Dendritic cell treated with granulocyte-macrophage colony-stimulating factor and Interleukin-4, amounts not matched to agents 40 ng/mL and 50 ng/mL, for 4 days (primary cell): ENCODE results near the gene DSCAML1.
"Not testable (repeated sequence)": the region's sequence is repeated elsewhere in the genome, so short reads cannot be mapped to it uniquely, and the experiment has no call there.

Experiments
- H3K27ac Mint-ChIP-seq: one replicate; pipeline ENCODE4 v1.8.0; 2022; ENCODE audit warnings: mild to moderate bottlenecking, mixed read lengths
- H3K27me3 Mint-ChIP-seq: one replicate; pipeline ENCODE4 v1.8.0; 2022; ENCODE audit warnings: mild to moderate bottlenecking, mixed read lengths
- H3K36me3 Mint-ChIP-seq: one replicate; pipeline ENCODE4 v1.8.0; 2022; ENCODE audit warnings: low read depth, mixed read lengths
- H3K4me1 Mint-ChIP-seq: one replicate; pipeline ENCODE4 v1.8.0; 2022; ENCODE audit warnings: low read depth, mixed read lengths
- H3K4me3 Mint-ChIP-seq: one replicate; pipeline ENCODE4 v1.8.0; 2022; ENCODE audit warnings: mild to moderate bottlenecking, moderate library complexity, mixed read lengths
- H3K9me3 Mint-ChIP-seq: one replicate; pipeline ENCODE4 v1.8.0; 2022; ENCODE audit warnings: mixed read lengths
- intact Hi-C: fragments of 100-400 bp; cut with micrococcal nuclease; formaldehyde crosslinking; loops from one replicate; pipeline ENCODE4 v1.15.0; 2022

The DSCAML1 gene

GRCh38 chr11:117763465-117763864 is 33.6 kb downstream of the DSCAML1 start:
- H3K27ac Mint-ChIP-seq, H3K36me3 Mint-ChIP-seq, H3K9me3 Mint-ChIP-seq, H3K27me3 Mint-ChIP-seq, intact Hi-C loops, H3K4me1 Mint-ChIP-seq, H3K4me3 Mint-ChIP-seq: not testable (repeated sequence)

DNA sequence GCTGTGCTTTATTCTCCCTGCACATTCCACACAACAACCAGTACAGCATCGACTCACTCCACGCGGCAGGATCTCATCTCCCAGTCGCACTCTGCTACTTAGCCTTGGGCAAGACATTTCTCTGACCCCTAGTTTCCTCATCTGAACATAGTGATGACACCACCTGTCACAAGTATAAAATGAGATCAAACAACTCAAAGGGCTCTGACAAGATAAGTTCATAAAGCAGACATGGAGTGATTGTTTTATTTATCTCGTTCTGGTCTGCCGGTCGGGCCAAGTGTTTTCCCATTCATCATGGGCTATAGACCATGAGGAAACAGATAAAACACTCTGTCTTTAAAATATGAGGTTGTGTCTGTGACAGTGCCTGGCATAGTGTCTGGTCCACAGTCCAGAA is 35.0 kb downstream of the DSCAML1 start:
- intact Hi-C loops: no loop called here
- H3K27me3 Mint-ChIP-seq: peaks cover 10% of the 10 kb centered on the region
- no peak overlapping the region for H3K27ac Mint-ChIP-seq
- no peaks in the 10 kb centered on the region for H3K36me3 Mint-ChIP-seq
- no peak overlapping the region for H3K4me3 Mint-ChIP-seq
- no peaks in the 10 kb centered on the region for H3K4me1 Mint-ChIP-seq
- H3K9me3 Mint-ChIP-seq: no peaks in the 10 kb centered on the region

- H3K4me3 Mint-ChIP-seq: no peak overlapping the region
- intact Hi-C loops: no loop called here
- no peaks in the 10 kb centered on the region for H3K9me3 Mint-ChIP-seq
- peaks cover 24% of the 10 kb centered on the region for H3K27me3 Mint-ChIP-seq
- no peaks in the 10 kb centered on the region for H3K36me3 Mint-ChIP-seq
- no peak overlapping the region for H3K27ac Mint-ChIP-seq
- H3K4me1 Mint-ChIP-seq: no peaks in the 10 kb centered on the region
Observed at GRCh38 chr11:117759305-117759704, 37.7 kb downstream of the DSCAML1 start.

DNA sequence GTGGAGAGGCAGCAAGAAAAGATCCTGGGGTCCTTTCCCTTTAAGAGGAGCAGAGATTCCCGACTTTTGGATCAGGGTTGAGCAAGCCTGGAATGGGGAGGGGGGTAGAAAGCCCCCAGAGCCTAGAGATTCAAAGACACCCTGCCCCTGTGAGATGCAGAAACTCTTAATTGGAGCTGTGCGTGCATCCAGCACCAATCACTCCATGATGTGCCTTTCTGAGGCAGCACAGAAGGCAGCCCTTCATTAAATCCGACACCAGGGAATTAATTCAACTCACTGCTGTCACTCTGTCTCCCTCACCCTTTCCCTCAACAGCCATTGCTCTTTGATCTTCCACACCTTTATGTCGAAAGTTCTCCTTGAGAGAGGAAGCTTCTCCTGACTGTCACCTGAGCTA is 43.0 kb downstream of the DSCAML1 start:
- H3K36me3 Mint-ChIP-seq: no peaks in the 10 kb centered on the region
- no peak overlapping the region for H3K4me3 Mint-ChIP-seq
- H3K27me3 Mint-ChIP-seq: peaks cover 19% of the 10 kb centered on the region
- no peaks in the 10 kb centered on the region for H3K9me3 Mint-ChIP-seq
- no peaks in the 10 kb centered on the region for H3K4me1 Mint-ChIP-seq
- intact Hi-C loops: no loop called here
- no peak overlapping the region for H3K27ac Mint-ChIP-seq

- H3K27ac Mint-ChIP-seq: no peak overlapping the region
- H3K4me1 Mint-ChIP-seq: no peaks in the 10 kb centered on the region
- no peaks in the 10 kb centered on the region for H3K36me3 Mint-ChIP-seq
- intact Hi-C loops: no loop called here
- H3K4me3 Mint-ChIP-seq: no peak overlapping the region
- H3K27me3 Mint-ChIP-seq: peaks cover 18% of the 10 kb centered on the region
- H3K9me3 Mint-ChIP-seq: no peaks in the 10 kb centered on the region
Observed at GRCh38 chr11:117752721-117753237, 44.2 kb downstream of the DSCAML1 start.

DNA sequence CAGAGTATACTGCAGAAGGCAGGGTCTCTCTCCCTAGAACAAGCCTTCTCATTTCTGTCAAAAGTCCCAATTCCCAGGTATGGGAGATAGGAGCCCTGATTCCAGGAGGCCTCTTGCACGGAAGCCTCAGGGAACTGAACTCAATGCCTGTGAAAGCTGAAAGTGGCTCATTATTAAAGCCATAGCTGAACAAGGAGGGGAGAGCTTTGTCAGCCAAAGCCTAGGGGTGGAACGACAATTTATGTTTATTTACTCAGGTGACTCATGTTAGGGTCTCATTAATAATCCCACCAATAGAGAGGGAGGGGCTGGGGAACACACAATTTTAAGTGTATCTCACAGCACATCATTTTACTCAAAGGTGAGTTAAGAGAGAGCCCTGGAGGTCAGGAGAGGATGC is 44.9 kb downstream of the DSCAML1 start:
- H3K27ac Mint-ChIP-seq: no peak overlapping the region
- intact Hi-C loops: no loop called here
- H3K4me3 Mint-ChIP-seq: no peak overlapping the region
- no peaks in the 10 kb centered on the region for H3K9me3 Mint-ChIP-seq
- no peaks in the 10 kb centered on the region for H3K36me3 Mint-ChIP-seq
- H3K4me1 Mint-ChIP-seq: no peaks in the 10 kb centered on the region
- peaks cover 17% of the 10 kb centered on the region for H3K27me3 Mint-ChIP-seq

GRCh38 chr11:117750916-117751662 is 45.9 kb downstream of the DSCAML1 start:
- Mint-ChIP-seq H3K4me3 (no peak overlapping the region), H3K9me3 (no peaks in the 10 kb centered on the region), H3K36me3 (no peaks in the 10 kb centered on the region), H3K4me1 (no peaks in the 10 kb centered on the region), H3K27ac (no peak overlapping the region), H3K27me3 (peaks cover 10% of the 10 kb centered on the region)
- intact Hi-C loops: no loop called here

GRCh38 chr11:117750357-117750756 is 46.7 kb downstream of the DSCAML1 start:
- H3K27ac Mint-ChIP-seq: no peak overlapping the region

GRCh38 chr11:117749541-117749910 is 47.5 kb downstream of the DSCAML1 start:
- no peaks in the 10 kb centered on the region for H3K9me3 Mint-ChIP-seq
- no peaks in the 10 kb centered on the region for H3K36me3 Mint-ChIP-seq
- no peak overlapping the region for H3K27ac Mint-ChIP-seq
- H3K4me3 Mint-ChIP-seq: no peak overlapping the region
- intact Hi-C loops: no loop called here
- peaks cover 3% of the 10 kb centered on the region for H3K4me1 Mint-ChIP-seq
- H3K27me3 Mint-ChIP-seq: peaks cover 7% of the 10 kb centered on the region

More at GRCh38 chr11:117750357-117750756, 46.7 kb downstream of the DSCAML1 start:
- H3K36me3 Mint-ChIP-seq: no peaks in the 10 kb centered on the region
- intact Hi-C loops: no loop called here
- peaks cover 6% of the 10 kb centered on the region for H3K27me3 Mint-ChIP-seq
- no peak overlapping the region for H3K4me3 Mint-ChIP-seq
- no peaks in the 10 kb centered on the region for H3K9me3 Mint-ChIP-seq
- H3K4me1 Mint-ChIP-seq: no peaks in the 10 kb centered on the region

GRCh38 chr11:117748771-117749540 is 48.1 kb downstream of the DSCAML1 start:
- H3K27me3 Mint-ChIP-seq: peaks cover 8% of the 10 kb centered on the region
- intact Hi-C loops: no loop called here

GRCh38 chr11:117747892-117748291 is 49.1 kb downstream of the DSCAML1 start:
- peaks cover 17% of the 10 kb centered on the region for H3K27me3 Mint-ChIP-seq
- H3K9me3 Mint-ChIP-seq: no peaks in the 10 kb centered on the region
- H3K27ac Mint-ChIP-seq: no peak overlapping the region
- H3K36me3 Mint-ChIP-seq: no peaks in the 10 kb centered on the region
- intact Hi-C loops: no loop called here
- H3K4me1 Mint-ChIP-seq: peaks cover 9% of the 10 kb centered on the region
- H3K4me3 Mint-ChIP-seq: no peak overlapping the region

More at GRCh38 chr11:117748771-117749540, 48.1 kb downstream of the DSCAML1 start:
- Mint-ChIP-seq H3K9me3 (no peaks in the 10 kb centered on the region), H3K36me3 (no peaks in the 10 kb centered on the region), H3K27ac (no peak overlapping the region), H3K4me1 (peaks cover 9% of the 10 kb centered on the region), H3K4me3 (no peak overlapping the region)

DNA sequence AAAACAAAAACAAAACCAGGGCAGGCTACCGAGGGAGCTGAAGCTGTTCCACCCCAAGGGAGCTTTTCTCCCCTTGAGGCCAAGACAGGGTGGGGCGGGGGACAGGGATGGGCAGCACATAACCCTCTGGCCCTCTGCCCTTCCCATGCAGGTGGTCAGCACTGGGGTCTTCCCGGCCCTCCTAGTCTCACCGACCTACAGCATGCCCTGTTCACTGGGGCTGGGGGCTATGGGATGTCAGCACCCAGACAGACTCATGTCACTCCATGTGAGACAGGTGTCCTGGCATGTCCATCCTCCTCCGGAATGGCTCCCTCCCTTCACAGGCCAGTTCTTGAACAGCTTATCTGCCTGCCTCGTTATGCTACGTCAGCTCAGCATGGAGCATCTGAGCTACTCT is 51.7 kb downstream of the DSCAML1 start:
- Mint-ChIP-seq H3K36me3 (no peaks in the 10 kb centered on the region), H3K27ac (no peak overlapping the region), H3K4me1 (peaks cover 9% of the 10 kb centered on the region), H3K27me3 (peaks cover 25% of the 10 kb centered on the region), H3K4me3 (no peak overlapping the region), H3K9me3 (no peaks in the 10 kb centered on the region)
- intact Hi-C loops: no loop called here

DNA sequence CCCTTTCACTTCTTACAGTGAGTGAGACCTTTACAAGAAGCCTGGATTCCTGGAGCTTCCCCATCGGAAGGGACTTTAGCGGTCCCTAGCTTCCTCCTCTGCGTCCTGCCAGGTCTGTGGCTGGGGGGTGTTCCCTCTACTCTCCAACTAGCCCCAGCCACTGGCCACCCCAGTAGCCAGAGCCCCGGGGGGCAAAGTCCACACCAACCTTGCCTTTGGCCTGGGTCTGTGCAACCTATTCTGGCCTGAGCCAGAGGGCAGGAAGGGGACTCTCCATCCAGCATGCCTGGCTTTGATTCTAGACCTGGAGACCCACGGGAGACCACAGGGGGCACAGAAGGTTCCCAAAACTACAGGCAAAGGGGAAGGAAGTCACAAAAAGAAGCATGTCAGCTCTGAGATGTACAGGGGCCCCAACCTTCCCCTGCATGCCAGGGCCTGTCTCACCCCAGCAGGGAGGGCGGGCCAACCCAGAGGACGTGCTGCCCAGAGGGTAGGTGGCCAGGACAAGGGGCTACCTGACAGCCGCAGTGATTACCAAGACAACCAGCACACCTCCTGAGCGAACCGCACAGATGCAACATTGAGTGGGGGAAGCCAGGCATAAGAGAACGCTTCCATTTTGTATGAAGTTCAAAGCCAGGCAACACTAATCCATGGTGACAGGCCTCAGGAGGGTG is 52.4 kb downstream of the DSCAML1 start:
- no peak overlapping the region for H3K27ac Mint-ChIP-seq
- no peak overlapping the region for H3K4me3 Mint-ChIP-seq
- no peaks in the 10 kb centered on the region for H3K36me3 Mint-ChIP-seq
- no peaks in the 10 kb centered on the region for H3K9me3 Mint-ChIP-seq
- H3K27me3 Mint-ChIP-seq: peaks cover 24% of the 10 kb centered on the region
- H3K4me1 Mint-ChIP-seq: peaks cover 9% of the 10 kb centered on the region
- intact Hi-C loops: no loop called here
